ENCODE results near the gene HIC2.
"Not testable (repeated sequence)": the region's sequence is repeated elsewhere in the genome, so short reads cannot be mapped to it uniquely, and the experiment has no call there.

DNA sequence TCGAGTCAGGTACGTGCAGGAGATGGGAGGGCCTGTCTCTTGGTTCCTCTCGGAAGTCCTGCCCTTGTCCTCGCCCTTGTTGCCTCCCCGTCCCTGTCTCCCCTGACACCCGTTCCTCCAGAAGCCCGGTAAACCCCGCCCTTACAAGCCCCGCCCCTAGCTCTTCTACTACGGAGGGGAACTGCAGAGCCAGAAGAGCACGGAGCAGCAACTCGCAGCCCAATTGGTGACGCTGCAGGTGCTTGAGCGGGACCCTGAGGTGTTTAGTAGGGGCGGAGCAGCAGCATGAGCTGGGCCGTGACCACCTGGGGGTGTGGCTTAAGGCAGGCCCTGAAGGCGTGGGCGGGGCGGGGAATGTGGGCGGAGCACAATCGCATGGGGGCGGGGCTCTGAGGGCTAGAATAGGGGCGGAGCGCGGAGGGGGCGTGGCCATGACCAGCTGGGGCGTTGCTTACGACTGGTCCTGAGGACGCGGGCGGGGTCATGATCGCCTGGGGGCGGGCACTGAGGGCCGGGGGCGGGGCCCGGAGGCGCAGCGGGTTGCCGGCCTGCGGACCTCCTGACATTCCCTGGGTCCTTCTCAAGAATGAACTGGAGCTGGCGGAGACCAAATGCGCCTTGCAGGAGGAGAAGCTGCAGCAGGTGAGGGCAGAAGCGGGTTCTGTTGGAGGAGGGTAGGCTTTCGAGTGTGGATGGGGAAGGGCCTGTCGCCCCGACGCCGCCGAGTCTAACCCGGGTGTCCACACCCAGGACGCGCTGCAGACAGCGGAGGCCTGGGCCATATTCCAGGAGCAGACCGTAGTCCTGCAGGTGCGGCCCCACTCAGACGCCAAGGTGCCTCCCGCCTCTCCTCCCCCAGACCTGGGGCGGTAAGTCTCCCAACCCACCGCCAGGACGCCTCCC is 51.3 kb downstream of the HIC2 start:
- not testable (repeated sequence) for TF ChIP-seq EZH2phosphoT487 (IDR thresholded peaks at IDR 0.05; ENCODE audit: low read depth)
- TF ChIP-seq, protein P1, sequence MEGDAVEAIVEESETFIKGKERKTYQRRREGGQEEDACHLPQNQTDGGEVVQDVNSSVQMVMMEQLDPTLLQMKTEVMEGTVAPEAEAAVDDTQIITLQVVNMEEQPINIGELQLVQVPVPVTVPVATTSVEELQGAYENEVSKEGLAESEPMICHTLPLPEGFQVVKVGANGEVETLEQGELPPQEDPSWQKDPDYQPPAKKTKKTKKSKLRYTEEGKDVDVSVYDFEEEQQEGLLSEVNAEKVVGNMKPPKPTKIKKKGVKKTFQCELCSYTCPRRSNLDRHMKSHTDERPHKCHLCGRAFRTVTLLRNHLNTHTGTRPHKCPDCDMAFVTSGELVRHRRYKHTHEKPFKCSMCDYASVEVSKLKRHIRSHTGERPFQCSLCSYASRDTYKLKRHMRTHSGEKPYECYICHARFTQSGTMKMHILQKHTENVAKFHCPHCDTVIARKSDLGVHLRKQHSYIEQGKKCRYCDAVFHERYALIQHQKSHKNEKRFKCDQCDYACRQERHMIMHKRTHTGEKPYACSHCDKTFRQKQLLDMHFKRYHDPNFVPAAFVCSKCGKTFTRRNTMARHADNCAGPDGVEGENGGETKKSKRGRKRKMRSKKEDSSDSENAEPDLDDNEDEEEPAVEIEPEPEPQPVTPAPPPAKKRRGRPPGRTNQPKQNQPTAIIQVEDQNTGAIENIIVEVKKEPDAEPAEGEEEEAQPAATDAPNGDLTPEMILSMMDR (IDR thresholded peaks at IDR 0.05; ENCODE audit: low read depth, low read length) = not testable (repeated sequence)

All from OCI-LY3 (cell line).